NCI-H187 (cell line): ENCODE measurements around the gene JADE1.
A peak's percentile ranks its signal among the peaks of the same experiment; 100 is the strongest.

Experiments used
- DNase-seq, 2 experiments: peaks; one replicate each; lab custom pipeline; 2025; lab: John Stamatoyannopoulos, UW

Gene JADE1

DNA sequence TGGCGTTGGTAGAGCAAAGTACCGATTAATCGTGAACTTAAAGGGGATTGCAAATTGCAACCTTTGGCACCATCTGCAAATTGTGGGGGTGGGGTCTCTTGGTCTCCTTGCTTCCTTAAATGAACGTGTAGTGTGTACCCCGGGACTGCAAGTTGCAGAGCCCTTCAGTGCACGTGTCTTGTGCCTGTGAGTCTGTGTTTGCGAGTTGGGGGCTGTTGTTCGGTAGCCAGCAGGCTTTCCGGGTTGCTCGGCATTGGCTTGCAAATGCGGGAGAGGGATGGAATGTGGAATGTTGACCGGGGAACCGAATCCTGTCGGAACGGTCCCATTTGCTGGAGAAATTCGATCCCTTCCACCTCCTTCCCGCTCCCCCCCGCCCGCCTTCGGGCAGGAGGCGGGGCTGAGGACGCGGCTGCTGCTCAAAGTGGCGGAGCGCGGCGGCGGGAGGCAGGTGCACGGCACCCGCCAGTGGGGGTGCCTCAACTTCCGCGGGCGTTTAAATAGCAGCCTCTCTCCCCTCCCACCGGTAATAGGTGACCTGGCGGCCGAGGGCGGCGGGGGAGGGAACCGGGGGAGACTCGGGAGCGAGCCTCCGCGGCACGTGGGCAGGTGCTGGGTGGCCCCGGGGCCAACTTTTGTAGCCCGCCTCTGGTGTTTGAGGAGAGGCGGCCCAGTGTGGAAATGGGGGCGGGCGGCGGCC, 1.5 kb downstream of the JADE1 start:
- peak; percentile 58 to 73 for DNase-seq

DNA sequence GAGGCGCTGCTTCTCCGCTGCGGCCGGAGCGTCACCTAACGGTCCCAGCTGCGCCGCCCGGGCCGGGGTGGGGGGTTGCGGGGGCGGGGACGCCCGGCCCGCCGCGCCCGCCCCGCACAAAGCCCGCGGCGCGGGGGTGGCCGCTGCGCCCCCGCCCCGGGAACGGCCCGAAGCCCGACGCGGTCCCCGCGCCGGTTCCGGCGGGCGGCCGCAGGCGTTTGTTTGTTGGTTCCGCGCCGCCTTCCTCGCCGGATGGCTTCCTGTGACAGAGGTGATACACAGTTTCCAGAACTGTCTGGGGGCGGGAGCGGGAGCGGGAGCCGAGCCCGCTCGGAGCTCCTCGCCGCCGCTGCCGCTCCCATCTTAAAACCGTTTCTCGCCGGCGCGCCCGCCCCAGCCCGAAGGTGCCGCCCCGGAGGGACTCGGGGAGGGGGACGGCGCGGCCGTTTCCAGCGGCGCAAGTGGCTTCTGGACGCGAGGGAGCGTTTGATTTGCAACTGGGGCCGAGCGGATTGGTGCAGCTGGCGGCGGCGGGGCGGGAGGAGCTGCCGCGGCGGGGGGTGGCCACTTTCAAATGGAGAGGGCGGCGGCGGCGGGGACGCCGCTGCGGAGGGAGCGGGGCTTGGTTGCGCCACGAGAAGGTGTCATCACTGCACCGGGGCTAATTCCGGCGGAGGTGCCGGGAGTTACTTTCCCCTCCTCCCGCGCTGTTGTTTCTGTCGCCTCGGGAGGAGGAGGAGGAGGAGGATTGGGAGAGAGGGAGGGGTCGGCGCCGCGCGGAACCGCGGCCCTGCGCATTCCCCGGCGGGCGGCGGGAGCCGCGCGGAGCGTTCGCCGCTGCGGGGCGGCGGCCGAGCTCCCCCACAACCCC, 2.3 kb downstream of the JADE1 start:
- DNase-seq = peak; percentile 41 to 76

DNA sequence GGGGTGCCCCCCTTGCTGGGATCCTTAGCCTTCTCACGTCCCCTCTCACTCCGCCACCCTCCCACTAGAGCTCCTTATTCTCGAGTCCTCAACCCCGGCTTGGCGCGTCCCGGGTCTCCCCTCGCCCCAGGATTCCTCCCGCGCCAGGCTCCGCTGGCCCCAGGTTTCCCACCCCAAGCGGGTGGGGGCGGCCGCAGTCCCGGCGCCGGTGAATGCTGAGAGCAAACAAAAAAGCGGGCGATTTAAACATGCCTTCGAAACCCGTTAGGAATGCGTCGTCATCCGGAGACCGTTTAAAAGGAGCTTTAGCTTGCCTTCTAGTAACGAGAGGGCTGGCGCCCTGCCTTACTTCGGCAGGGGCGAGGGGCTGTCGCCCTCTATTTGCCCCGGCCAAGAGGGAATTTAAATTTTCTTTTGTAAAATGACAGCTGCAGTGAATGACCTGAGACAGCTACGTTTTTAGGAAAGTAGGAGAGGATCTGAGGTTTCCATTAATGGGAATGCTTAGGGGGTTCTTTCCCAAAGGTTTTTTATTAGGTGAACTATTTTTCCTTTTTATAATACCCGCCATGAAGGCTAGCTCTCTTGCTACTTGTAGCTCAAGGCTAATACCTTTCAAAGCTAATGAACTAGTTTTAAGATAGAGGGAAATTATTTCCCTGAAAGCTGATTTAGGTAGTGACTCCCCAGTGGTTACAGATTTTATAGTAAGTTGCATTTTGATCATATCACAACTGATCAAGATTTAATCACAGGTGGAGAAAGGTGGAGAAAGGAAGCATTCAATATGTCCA, 3.1 kb downstream of the JADE1 start:
- DNase-seq = peak in 1 of 2 experiments; percentile 10

DNA sequence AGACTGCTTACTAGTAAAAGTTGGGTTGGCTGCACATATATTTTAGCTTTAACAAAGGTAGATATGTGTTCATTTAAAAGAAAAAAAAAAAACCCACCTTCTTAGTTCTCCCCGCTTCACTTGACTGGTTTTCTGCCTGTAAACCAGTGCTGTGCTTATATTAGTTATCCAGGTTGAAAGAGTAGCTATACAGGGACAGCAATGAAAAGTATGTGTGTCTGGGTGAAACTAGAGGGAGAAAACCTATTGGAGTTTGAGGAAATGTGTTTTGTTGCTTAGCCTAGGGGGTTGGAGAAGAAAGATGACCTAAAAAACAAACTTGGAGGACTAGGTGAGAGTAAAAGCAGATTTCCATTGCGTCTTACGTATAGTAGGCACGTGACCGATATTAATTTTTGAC, 4.5 kb downstream of the JADE1 start:
- DNase-seq = no peak

DNA sequence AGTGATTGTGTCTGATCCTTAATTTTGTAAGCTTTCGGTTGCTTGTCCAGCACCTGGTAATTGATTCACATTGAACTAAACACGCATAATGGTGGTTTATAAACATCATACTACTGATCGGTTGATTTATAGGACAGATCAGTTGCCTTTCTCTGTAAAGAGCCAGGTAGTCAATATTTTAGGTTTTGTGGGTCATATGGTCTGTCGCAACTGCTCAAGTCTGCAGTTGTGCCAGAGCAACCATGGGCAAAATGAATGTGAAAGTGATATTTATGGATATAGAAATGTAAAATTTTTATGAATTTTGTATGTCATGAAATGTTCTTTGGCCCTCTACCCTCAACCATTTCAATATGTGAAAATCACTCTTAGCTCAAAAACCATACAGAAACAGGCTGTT, 8.9 kb downstream of the JADE1 start:
- DNase-seq = no peak

DNA sequence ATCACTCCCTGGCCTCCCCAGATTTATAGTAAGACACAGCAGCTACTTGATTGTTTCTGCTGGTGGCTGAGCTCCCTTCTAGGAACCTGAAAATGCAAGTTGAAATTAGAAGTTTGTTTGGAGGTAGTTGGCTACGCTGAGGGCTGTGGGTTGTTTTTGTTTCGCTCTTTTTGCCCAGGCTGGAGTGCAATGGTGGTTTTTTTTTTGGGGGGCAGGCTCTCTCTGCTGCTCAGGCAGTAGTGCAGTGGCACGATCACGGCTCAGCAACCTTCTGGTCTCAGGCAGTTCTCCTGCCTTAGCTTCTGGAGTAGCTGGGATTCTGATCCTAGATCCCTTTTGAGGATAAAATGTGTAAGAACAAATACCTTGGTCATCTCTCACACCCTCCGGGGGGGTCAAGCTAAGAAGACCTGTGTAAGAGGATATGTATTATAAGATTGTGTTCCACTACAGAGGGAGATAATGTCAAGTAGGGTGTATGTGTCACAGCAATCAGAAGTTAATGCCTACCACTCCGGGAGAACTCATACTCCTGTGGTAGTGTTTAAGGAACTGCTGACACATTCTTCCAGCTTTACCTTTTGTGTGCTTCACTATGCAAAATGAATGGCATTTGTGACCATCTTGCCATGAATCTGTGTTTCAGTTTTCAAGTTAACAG, 9.7 kb downstream of the JADE1 start:
- DNase-seq = no peak

DNA sequence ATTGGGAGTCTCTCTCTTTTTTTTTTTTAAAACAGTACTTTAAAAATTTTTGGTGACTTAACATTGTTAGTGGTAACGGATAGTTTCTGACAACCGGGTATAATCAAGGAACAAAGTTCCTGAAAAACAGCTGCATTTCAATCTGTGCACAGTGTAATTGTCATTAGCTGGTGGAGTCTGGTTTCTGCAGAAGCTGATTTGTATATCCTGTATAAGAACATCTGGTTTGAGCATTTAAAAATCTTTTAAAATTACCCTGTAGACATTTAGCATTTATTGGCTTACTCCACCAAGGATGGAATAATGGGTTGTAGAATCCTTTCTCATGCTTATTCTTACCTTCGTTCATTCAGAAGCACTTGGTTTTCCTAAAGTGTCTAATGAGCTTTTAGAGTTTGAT, 11.2 kb downstream of the JADE1 start:
- DNase-seq = no peak

DNA sequence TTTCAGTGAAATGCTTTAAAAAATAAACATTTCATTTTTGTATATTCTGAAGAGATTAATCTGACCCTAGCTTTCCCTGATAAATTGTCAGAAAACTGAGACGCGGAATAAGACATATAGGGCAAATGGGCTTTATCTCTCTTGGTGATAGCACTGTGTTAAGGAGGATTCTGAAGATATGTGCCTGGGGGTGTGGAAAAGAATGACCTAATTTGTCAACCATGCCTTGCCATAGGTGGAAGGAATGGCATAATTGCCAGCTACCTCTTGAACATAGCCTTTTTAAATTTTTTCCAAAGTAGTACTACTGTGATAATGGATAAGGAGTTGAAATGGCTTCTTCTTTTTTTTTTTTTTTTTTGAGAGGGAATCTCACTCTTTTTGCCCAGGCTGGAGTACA, 11.7 kb downstream of the JADE1 start:
- no peak for DNase-seq

DNA sequence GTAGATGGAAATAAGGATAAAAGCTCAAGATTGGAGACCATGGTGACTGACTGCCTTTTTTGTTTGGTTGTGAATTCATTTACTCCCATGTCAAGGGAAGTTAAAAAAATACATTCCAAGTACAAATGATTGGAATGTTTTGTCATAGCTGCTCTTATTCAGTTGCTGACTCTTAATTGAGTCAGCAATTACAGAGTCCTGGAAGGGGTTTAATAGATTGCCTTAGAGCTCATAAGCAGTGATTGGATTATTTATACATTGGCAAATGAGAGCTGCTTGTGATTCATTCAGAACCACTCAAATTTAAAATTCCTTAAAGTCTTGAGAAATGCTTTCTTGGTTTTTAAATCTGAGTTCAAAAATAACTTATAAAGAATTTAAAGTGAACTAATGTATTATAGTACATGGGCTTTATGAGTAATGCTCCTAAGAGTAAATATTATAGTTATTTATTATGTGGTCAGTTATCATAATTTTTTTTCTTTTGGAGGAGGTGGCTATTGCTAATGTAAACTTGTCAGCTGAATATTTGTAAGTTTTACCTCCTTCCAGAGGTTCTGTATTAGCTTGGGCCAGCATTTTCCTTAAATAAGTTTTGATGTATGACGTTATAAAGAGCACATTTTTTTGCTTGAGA, 13.6 kb downstream of the JADE1 start:
- DNase-seq = no peak

DNA sequence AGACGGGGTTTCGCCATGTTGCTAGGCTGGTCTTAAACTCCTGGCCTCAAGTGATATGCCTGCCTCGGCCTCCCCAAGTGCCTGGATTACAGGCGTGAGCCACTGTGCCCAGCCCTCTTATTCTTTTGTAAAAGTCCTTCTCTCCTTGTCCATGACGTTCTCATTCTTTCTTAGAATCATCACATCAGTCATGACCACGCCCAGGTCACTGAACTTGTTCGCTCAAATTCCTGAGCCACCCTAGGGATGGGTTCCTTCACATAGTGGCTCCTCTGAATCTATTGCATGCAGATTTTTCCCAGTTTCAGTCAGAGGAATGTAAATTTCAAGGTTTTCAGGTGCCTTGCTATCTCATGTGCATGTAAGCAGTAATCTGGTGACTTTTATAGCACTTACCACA, 15.7 kb downstream of the JADE1 start:
- DNase-seq = no peak

DNA sequence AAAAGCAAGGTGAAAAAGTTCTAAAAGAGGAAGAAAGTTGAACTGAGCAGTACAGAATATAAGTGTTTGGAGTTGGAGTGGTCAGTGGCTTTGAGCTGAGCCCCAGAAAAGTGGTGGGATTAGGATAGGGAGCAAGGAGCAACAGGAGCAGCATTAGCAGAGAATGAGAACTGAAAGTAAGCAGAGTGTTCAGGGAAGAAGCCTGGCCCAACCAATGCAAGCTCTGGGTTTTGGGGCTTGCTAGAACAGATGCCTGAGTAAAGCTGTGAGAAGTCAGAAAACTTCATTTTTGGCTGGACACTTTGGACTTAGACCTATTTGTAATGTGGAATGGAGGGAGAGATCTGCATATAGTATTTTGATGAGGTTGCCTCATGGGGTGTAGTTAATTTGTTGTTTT, 17.8 kb downstream of the JADE1 start:
- DNase-seq = no peak

DNA sequence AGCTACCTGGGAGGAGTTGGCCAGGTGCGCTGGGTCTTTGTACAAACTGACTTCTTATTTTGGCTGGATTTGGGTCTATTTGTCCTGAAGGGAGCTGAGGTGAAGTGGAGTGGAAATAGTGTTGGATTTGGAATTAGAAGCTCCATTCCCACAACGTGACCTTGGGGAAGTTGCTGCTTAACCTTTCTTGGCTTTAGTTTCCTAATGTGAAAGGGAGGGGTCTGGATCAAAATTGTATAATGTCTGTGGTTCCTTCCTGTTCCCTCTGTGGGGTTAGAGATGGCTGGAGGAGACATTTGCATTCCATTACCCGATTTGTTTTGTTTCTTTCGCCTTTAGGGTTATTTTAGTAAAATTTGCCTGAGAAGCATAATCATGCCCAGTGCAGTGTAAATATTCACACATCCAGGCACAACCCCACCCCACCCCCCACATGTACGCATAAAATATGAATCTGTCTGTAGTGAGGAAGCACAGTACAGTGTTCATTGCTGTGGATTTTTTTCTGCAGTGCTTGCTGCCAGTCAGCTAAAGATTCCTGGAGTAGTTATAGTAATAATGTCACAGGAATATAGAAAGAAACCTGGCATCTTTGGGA, 21.5 kb downstream of the JADE1 start:
- DNase-seq = no peak

DNA sequence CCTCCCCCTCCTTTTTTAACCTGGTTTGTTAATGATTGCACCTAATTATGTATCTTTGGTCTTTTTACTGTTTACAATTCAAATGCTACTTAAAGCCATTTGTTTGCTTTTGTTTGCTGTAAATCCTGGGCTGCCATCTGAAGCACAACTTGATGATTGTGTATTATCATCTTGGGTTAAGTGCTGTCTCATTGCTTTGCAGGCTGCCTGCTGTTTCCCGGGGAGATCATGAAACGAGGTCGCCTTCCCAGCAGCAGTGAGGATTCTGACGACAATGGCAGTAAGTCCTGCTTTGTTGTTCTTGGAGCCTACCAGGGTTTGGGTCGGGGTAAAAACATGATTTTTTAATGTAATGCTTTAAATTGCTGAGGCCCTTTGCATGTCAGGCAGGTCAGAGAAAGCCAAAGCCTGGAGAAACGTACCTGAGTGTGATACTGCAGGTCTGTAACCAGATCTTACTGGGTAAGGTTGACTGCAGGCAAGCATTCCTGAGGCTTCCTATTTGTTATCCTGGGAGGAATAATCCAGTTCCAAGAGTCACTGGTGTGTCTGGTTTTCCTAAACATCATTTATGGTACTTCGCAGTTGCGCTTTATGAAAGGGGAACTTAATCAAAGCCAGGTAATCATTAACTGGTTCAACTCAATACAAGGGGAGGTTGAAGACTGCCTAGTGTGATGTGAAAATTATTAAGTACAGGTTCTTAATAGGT, 22.2 kb downstream of the JADE1 start:
- no peak for DNase-seq

DNA sequence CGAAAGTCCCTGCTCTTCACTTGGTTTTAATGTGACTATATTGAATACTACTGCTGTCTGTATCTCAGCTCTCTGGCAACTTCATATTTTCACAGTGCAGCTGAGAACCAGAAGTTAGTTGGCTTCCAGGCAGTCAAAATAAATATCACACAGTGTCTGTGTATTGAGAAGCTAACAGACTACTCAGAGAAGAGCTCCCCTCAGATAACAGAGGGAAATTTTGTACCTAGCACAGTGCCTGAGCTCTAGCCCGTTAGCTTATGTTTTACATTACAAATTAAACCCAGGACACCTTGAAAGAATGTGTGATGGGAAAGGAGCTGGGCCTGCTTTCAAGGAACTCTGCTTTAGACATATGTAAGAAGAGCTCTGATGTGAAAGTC, 22.7 kb downstream of the JADE1 start:
- no peak for DNase-seq

DNA sequence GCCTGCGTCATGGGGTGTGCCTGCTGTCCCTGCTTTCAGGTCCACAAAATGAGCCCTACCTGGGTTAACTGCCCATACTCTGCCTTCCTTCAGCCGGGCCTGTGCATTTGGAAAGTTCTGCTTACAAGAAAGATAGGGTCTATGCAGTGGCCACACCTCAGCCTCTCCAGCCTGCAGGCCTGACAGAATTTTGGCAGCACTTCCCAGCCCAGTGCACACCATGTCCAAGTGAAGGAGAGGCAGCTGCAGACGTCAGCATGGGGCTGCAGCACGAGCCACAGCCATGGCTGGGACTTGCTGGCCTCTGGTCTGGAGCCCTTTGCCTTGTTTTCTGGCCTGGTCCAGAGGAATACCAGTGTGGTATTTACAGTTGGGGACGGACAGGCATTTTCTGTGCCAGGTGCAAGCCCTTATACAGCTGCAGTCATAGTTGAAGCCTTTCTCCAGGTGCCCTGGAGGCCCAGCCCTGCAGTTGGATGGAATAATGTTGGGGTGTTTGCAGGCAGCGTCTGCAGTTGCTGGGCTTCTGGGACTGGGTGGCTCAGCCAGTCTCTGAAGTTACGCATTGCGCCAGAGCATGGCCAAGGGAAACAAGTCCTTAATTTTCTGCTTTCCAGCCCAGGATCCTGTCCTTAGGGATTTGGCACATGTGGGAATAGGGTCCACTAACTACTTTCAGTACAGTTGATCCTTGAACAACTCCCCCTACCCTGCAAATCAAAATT, 26.2 kb downstream of the JADE1 start:
- no peak for DNase-seq

DNA sequence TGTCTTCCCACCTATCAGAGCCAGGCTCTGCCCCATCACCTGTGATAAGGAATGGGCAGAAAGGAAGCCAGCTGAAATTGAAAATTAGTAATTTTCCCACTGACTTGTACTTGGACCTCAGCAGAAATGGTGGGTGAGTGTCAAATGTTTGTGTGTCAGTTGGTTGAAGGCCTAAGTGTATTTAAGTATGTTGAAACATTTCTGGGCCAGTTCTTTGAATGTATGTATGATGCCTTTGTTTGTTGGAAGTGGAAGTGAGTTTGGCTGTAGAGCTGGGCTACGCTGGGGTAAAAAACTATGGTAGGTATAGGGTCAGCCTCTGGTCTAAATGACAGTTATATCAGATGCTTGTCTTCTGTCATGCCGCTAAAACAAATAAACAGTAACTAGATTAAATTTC, 27.7 kb downstream of the JADE1 start:
- no peak for DNase-seq

DNA sequence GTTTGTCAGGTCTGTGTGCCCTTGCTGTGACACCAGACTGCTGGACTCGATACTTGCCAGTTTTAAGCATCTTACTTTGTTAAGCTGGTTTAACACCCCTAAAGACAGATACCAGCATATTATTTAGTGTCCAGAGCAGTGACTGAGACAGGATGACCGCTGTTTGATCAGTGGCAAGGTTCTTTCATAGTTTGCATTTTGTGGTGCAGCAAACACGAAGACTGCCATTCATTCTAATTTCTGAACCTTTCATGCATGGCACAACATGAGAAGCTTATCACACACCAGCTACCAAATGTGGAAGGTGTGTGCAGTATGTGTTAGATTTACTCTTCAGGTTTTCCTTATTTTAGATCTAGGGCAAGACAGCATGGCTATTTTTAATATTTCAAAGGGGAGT, 28.2 kb downstream of the JADE1 start:
- no peak for DNase-seq

DNA sequence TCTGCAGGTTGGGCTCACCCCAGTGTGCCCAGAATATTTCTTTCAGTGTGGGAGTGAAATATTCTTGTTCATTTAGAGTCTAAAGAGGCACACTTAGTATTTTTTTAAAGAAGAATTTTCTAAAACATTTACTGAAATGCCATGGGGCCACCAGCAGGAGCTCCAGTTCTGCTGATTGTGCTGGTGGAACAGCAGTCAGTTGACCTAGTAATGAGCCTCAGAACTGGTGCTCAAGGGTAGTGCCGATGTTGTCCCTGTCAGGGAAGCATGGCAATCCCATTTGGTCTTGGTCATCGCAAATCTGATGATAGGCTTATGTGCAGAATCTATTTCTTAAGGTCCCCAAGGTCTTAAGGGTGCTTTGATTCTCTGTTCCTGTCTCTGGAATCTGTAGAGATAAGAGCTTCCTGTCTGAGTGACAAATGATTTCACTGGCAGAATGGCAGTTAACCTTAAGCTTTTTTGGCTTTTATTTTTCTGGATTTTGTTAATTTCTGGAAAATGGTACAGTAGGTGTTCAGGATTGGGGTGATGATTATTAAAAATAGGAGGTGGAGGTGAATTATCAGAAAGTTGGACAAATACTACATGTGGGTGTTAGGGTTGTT, 31.3 kb downstream of the JADE1 start:
- no peak for DNase-seq

DNA sequence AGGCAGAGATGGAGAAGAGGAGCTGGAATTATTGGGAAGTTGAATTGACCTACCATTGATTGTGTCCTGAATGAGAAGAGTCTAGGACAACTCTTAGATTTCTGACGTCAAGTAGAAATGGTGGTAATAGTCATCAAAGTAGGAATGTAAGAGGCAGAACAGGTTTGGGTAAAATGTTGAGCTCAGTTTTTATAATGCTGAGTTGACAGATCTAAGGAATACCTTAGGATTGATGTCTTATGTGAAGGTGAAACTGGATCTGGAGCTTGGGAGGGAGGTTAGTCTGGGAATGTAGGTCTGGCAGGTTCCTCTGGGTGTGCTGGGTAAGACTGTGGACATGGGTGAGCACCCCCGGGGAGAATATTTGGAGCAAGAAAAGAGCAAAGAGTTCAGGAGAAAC, 31.9 kb downstream of the JADE1 start:
- DNase-seq = no peak

DNA sequence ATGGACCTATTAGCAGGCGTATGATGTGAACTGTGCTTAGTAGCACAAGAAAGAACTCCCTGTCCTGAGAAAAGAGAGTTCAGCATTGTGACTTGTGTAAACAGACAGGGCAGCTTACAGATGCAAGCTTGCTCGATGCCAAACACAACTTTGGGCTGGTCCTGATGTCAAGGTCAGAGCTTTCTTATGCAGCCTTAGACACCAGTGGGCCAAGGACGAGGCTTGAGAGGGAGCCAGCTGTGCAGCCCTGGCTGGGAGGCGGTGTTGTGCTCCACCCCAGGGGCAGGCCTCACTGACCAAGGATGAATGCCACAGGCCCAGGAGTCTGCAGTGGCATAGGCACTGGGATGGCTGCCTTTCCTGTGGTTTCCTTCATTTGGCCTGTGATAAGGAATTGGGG, 35.4 kb downstream of the JADE1 start:
- no peak for DNase-seq
